ENCODE results near the gene RETSAT. TPM values are rescaled to one million over a fixed set of nuclear protein-coding genes. Genes with fewer than 3 reads are reported as not detected.

Gene RETSAT
- total and polyA plus RNA-seq, 2 donors (not counting 1 experiment from before 2014, with no cell fraction given): 13.0 to 28.1 TPM

- Mint-ChIP-seq H3K27ac (no peak overlapping the region), H3K4me1 (peaks cover 28% of the 10 kb centered on the region), H3K4me3 (no peak overlapping the region), H3K27me3 (no peaks in the 10 kb centered on the region), H3K9me3 (ENCODE audit: insufficient read depth) (no peaks in the 10 kb centered on the region)
- peaks cover 25 to 26% of the 10 kb centered on the region in 2 donors for H3K4me1 ChIP-seq (ENCODE audit: control insufficient read depth in 2 of 2, insufficient read depth in 2 of 2, low read length in 2 of 2)
- H3K4me2 ChIP-seq (replicated peaks; ENCODE audit: low read depth, low read length, poor library complexity, severe bottlenecking): no peak overlapping the region
- no peaks in the 10 kb centered on the region for H3K9me3 ChIP-seq (ENCODE audit: control extremely low read depth in 1 of 3, control insufficient read depth in 2 of 3, insufficient read depth in 1 of 3, low read length in 2 of 3)
- no peaks in the 10 kb centered on the region for H4K20me1 ChIP-seq (ENCODE audit: control insufficient read depth, insufficient read depth, low read length, poor library complexity, severe bottlenecking)
- H3K36me3 ChIP-seq (replicated peaks in 1 of 2; ENCODE audit: control extremely low read depth in 1 of 2, control insufficient read depth in 1 of 2, extremely low read depth in 1 of 2, insufficient read depth in 2 of 2, low read length in 1 of 2): peaks cover 0 to 40% of the 10 kb centered on the region in 2 experiments
- DNase-seq (no peak), ATAC-seq (ENCODE audit: low read depth) (no peak)
- WGBS (ENCODE audit: insufficient coverage): 76% methylated on average over 4 of the region's 9 CpGs
- no peak overlapping the region for H3K9ac ChIP-seq (ENCODE audit: low read length)
- no peak for TF ChIP-seq EZH2 (IDR thresholded peaks at IDR 0.05; ENCODE audit: borderline replicate concordance, insufficient read depth, low read depth, low read length, poor library complexity, severe bottlenecking)
- no peak for TF ChIP-seq CTCF (IDR thresholded peaks at IDR 0.05)
- H3K4me3 ChIP-seq (ENCODE audit: control extremely low read depth in 1 of 5, extremely low read depth in 1 of 5, insufficient read depth in 1 of 5, low read depth in 2 of 5, low read length in 4 of 5): no peak overlapping the region
- no peaks in the 10 kb centered on the region for H3K27me3 ChIP-seq (replicated peaks in 1 of 4; ENCODE audit: control extremely low read depth in 1 of 4, control insufficient read depth in 3 of 4, insufficient read depth in 4 of 4, low read length in 3 of 4)
- no peak overlapping the region for H3K27ac ChIP-seq (ENCODE audit: low read length in 2 of 2)
- ChIA-PET CTCF (interaction anchor here (1.0 to 7.9 kb wide), 6 partner anchors 12 to 167 kb away, joined by 3 to 182 read pairs (median 26); partner anchors contain the start of gene SH2D6), POLR2A (interaction anchor here (0.8 to 1.6 kb wide), 2 partner anchors 161 to 163 kb away, joined by 3 read pairs; no protein-coding TSS in a partner anchor)
- intact Hi-C loops (cut with micrococcal nuclease): no loop called here
- no peak overlapping the region for H2AFZ ChIP-seq (ENCODE audit: insufficient read depth, low read depth, low read length, poor library complexity, severe bottlenecking)
- no peaks in the 10 kb centered on the region for H3K79me2 ChIP-seq (ENCODE audit: control insufficient read depth, insufficient read depth, low read length)
These were observed 34.7 kb upstream of the RETSAT start for GRCh38 chr2:85388878-85389538.

- Histone ChIP-seq H3K9ac (ENCODE audit: low read length) (no peak overlapping the region), H2AFZ (ENCODE audit: insufficient read depth, low read depth, low read length, poor library complexity, severe bottlenecking) (no peak overlapping the region), H4K20me1 (ENCODE audit: control insufficient read depth, insufficient read depth, low read length, poor library complexity, severe bottlenecking) (no peaks in the 10 kb centered on the region), H3K36me3 (replicated peaks in 1 of 2; ENCODE audit: control extremely low read depth in 1 of 2, control insufficient read depth in 1 of 2, extremely low read depth in 1 of 2, insufficient read depth in 2 of 2, low read length in 1 of 2) (peaks cover 0 to 37% of the 10 kb centered on the region in 2 experiments), H3K9me3 (ENCODE audit: control extremely low read depth in 1 of 3, control insufficient read depth in 2 of 3, insufficient read depth in 1 of 3, low read length in 2 of 3) (no peaks in the 10 kb centered on the region), H3K79me2 (ENCODE audit: control insufficient read depth, insufficient read depth, low read length) (no peaks in the 10 kb centered on the region), H3K27ac (ENCODE audit: low read length in 2 of 2) (no peak overlapping the region), H3K27me3 (replicated peaks in 1 of 4; ENCODE audit: control extremely low read depth in 1 of 4, control insufficient read depth in 3 of 4, insufficient read depth in 4 of 4, low read length in 3 of 4) (no peaks in the 10 kb centered on the region), H3K4me1 (ENCODE audit: control insufficient read depth in 2 of 2, insufficient read depth in 2 of 2, low read length in 2 of 2) (peaks cover 18 to 19% of the 10 kb centered on the region in 2 donors), H3K4me3 (ENCODE audit: control extremely low read depth in 1 of 5, extremely low read depth in 1 of 5, insufficient read depth in 1 of 5, low read depth in 2 of 5, low read length in 4 of 5) (no peak overlapping the region), H3K4me2 (replicated peaks; ENCODE audit: low read depth, low read length, poor library complexity, severe bottlenecking) (no peak overlapping the region)
- H3K27ac Mint-ChIP-seq: no peak overlapping the region
- TF ChIP-seq CTCF (IDR thresholded peaks at IDR 0.05) (no peak), EZH2 (IDR thresholded peaks at IDR 0.05; ENCODE audit: borderline replicate concordance, insufficient read depth, low read depth, low read length, poor library complexity, severe bottlenecking) (no peak)
- intact Hi-C loops (cut with micrococcal nuclease): no loop called here
- no peak overlapping the region for H3K4me3 Mint-ChIP-seq
- DNase-seq (no peak), ATAC-seq (ENCODE audit: low read depth) (no peak)
- H3K4me1 Mint-ChIP-seq: peaks cover 18% of the 10 kb centered on the region
- ChIA-PET CTCF (interaction anchor here (2.0 to 7.9 kb wide), 3 partner anchors 32 to 168 kb away, joined by 6 to 182 read pairs (median 67); partner anchors contain the start of gene SH2D6), POLR2A (no interaction called here)
- no peaks in the 10 kb centered on the region for H3K27me3 Mint-ChIP-seq
- WGBS (ENCODE audit: insufficient coverage): 100% methylated on average over 2 of the region's 2 CpGs
- no peaks in the 10 kb centered on the region for H3K9me3 Mint-ChIP-seq (ENCODE audit: insufficient read depth)
These were observed 33.4 kb upstream of the RETSAT start for GRCh38 chr2:85387754-85388153.
